ENCODE data around the gene STOX1.
"Not testable (repeated sequence)": the region's sequence is repeated elsewhere in the genome, so short reads cannot be mapped to it uniquely, and the experiment has no call there.

Gene STOX1

GRCh38 chr10:68938117-68938516, 110.8 kb downstream of the STOX1 start:
- TF ChIP-seq CTCF (conservative IDR thresholded peaks at IDR 0.05): no peak
- no peak overlapping the region for H3K27ac ChIP-seq

- no peak overlapping the region for H3K27ac ChIP-seq
- TF ChIP-seq CTCF (conservative IDR thresholded peaks at IDR 0.05): no peak
Measured at GRCh38 chr10:68938884-68939283, 111.6 kb downstream of the STOX1 start.

DNA sequence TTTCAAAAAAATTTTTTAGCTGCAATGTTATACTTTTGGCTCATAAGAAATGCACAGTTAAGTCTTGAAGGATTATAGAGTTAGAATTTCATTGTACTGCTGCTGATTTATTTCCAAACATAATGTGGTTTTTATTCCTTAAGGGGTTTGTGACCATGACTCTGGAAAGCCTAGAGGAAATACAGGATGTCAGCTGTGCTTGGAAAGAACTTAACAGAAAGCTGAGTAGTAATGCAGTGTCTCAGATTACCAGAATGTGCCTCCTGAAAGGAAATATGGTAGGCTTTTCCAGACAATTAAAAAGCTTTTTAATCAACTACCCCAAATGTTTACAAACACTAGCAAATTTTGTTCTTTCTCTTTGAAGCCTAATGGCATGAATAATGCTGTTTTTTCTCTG, 113.6 kb downstream of the STOX1 start:
- H3K27ac ChIP-seq: not testable (repeated sequence)

Data from VCaP (cell line).